DMS 273 (cell line): Measurements from ENCODE around the gene FJX1.
"Not testable (repeated sequence)": the region's sequence is repeated elsewhere in the genome, so short reads cannot be mapped to it uniquely, and the experiment has no call there.

Experiments
- DNase-seq: peaks from one replicate; lab custom pipeline; 2025; ENCODE audit not compliant: unreplicated experiment; lab: John Stamatoyannopoulos, UW

FJX1 gene

GRCh38 chr11:35663408-35663702, 45.1 kb downstream of the FJX1 start:
- no peak for DNase-seq

GRCh38 chr11:35664977-35665441, 46.7 kb downstream of the FJX1 start:
- DNase-seq, result peak; percentile 2

GRCh38 chr11:35667257-35667656, 49.0 kb downstream of the FJX1 start:
- no peak for DNase-seq

GRCh38 chr11:35668350-35668749, 50.1 kb downstream of the FJX1 start:
- not testable (repeated sequence) for DNase-seq
